ENCODE results near the gene DRC1.
"Not testable (repeated sequence)": the region's sequence is repeated elsewhere in the genome, so short reads cannot be mapped to it uniquely, and the experiment has no call there.

Gene DRC1

DNA sequence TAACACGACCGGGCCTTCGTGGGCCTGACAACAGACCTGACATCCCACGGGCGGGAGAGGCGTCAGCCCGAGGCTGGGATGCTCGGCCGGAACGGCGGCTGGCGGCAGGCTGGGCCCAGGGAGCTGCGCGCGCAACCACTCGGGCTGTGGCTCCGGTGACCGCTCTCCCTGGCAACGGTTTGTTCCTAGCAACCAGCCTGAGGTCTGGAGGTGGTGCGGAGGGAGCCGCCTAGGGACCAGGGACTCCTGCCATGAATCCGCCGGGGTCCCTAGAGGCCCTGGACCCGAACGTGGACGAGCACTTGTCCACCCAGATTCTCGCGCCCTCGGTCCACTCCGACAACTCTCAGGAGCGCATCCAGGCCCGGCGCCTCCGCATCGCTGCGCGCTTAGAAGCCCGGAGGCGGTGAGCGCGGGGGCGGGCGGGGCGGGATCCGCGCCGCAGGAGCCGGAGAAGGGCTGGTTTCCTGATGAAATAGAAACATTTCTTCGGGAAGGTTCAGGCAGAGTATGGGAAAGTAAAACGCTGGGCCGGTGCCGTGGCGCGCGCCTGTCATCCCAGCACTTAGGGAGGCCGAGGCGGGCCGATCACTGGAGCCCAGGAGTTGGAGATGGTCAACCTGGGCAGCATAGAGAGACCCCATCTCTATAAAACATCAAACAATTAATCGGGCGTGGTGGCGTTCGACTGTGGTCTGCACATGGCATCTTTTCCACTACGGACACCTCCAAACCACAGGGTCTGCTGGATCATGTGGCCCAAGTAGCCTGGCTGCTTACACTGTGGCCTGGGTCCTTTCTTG is at the start of gene DRC1:
Gene DRC1 (plus strand): TSS at position 182 of the 803 bp plus-strand sequence. CDS start 70 bp downstream, at position 252.
- no peak for DNase-seq (ENCODE audit: low read depth in 1 of 2, low spot score in 1 of 2)

GRCh38 chr2:26352892-26353291 is 48.8 kb upstream of the DRC1 start:
- peak in 1 of 2 donors; percentile 34 for DNase-seq (ENCODE audit: low read depth in 1 of 2, low spot score in 1 of 2)

DNA sequence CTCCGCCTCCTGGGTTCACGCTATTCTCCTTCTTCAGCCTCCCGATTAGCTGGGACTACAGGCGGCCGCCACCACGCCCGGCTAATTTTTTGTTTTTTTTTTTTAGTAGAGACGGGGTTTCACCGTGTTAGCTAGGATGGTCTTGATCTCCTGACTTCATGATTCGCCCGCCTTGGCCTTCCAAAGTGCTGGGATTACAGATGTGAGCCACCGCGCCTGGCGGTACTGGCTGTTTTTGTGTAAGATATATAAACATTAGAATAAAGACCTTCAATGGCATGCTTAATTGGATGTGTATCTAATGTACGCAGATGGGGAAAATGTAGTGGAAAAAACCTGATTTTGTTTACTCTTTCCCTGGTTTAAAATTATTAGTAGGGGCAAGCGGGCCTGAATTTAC is 47.3 kb upstream of the DRC1 start:
- not testable (repeated sequence) for DNase-seq (ENCODE audit: low read depth in 1 of 2, low spot score in 1 of 2)

GRCh38 chr2:26355038-26355995 is 46.4 kb upstream of the DRC1 start:
- peak in 1 of 2 donors; percentile 14 for DNase-seq (ENCODE audit: low read depth in 1 of 2, low spot score in 1 of 2)

DNA sequence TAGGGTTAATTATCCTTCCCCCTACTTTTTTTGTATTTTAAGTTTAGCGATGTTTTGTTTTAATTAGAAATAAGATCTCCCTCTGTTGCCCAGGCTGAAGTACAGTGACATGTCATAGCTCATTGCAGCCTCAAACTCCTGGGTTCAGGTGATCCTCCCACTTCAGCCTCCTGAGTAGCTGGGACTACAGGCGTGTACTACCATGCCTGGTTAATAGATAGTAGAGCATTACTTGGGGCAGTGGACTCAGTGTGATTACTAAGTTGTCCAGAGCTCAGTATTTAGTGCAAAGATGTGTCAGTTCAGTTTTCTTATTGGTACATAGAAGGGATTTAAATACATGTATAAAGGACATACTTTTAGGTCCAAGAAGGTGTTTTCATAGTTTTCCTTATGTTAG is 45.6 kb upstream of the DRC1 start:
- DNase-seq (ENCODE audit: low read depth in 1 of 2, low spot score in 1 of 2): no peak

DNA sequence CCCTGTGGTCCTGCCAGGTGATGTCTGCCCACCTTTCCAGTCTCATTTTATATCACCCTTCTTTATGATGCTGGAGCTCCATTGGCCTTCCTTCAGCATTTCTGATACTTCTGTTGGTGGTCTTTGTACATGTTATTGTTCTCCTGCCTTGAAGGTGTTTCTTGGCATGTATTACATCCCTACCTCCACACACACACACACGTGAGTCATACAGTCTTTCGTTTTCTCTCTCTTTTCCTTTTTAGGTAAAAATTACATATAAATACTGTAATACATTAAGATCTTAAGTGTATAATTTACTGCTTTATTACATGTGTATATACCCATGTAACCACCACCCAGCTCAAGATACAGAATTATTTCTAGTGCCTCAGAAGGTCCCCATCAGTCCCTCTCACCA is 44.9 kb upstream of the DRC1 start:
- DNase-seq (ENCODE audit: low read depth in 1 of 2, low spot score in 1 of 2): no peak

- DNase-seq (ENCODE audit: low read depth in 1 of 2, low spot score in 1 of 2): no peak
These were observed 41.7 kb upstream of the DRC1 start for GRCh38 chr2:26359886-26360473.

DNA sequence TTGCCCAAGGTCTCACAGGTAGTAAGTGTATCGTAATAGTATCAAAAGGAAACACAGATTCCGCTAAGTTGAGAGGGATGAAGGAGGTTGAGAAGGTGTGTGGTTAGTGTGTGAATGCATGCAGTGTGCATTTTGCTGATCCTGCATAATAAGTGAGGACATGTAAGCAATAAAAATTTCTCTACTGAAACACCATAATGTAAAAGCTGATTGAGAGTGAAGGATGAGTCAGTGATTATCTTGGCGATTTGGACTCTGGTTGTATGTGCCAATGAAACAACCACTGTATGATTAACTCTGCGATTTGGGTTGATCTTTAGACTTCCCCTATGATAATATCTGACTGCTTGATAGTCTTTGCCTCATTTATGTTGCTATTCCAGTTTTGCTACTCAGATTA is 38.4 kb upstream of the DRC1 start:
- DNase-seq (ENCODE audit: low read depth in 1 of 2, low spot score in 1 of 2): no peak

GRCh38 chr2:26363958-26364357 is 37.8 kb upstream of the DRC1 start:
- no peak for DNase-seq (ENCODE audit: low read depth in 1 of 2, low spot score in 1 of 2)

DNA sequence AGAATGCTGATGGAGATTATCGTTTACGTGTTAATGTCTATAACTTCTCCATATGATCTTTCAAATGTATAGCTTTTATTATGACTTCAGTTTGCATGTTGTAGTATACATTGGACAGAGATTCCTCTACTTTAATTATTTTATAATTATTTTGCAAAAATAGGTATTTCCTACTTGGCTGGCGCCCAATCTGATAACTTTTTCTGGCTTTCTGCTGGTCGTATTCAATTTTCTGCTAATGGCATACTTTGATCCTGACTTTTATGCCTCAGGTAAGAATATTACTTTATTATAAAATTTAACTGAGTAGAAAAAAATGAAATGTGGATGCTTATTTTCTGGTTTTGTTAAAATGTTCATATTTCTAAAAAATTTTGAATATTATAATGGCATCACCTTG is 37.1 kb upstream of the DRC1 start:
- DNase-seq (ENCODE audit: low read depth in 1 of 2, low spot score in 1 of 2): no peak

DNA sequence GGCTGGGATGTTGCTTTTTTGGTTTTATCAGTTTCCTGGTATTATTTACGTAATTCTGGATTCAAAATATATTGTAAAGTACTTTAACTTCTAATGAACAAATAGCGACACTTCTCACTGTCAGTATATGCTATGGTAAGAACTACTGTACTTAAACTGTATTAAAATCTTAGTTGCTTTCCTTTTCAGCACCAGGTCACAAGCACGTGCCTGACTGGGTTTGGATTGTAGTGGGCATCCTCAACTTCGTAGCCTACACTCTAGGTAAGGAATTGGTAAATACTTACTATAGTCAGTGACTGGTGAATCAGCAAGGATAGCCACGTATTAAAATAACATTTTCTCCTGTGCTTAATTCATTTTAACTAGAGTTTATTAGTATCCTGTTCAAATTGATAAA is 34.8 kb upstream of the DRC1 start:
- DNase-seq (ENCODE audit: low read depth in 1 of 2, low spot score in 1 of 2): no peak

DNA sequence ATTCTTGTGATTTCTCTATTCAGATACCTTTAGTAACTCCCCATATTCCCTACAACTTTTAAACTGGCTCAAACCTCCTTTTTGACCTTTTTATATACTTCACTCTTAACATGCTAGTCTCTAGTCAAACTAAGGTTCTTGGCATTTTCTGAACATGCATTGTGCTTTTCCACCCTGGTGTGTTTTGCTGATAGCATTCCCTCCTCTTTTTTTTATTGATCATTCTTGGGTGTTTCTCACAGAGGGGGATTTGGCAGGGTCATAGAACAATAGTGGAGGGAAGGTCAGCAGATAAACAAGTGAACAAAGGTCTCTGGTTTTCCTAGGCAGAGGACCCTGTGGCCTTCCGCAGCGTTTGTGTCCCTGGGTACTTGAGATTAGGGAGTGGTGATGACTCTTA is 32.1 kb upstream of the DRC1 start:
- DNase-seq (ENCODE audit: low read depth in 1 of 2, low spot score in 1 of 2): not testable (repeated sequence)

- DNase-seq (ENCODE audit: low read depth in 1 of 2, low spot score in 1 of 2): not testable (repeated sequence)
These were observed 30.8 kb upstream of the DRC1 start for GRCh38 chr2:26370909-26371308.

- no peak for DNase-seq (ENCODE audit: low read depth in 1 of 2, low spot score in 1 of 2)
These were observed 24.9 kb upstream of the DRC1 start for GRCh38 chr2:26376799-26377198.

DNA sequence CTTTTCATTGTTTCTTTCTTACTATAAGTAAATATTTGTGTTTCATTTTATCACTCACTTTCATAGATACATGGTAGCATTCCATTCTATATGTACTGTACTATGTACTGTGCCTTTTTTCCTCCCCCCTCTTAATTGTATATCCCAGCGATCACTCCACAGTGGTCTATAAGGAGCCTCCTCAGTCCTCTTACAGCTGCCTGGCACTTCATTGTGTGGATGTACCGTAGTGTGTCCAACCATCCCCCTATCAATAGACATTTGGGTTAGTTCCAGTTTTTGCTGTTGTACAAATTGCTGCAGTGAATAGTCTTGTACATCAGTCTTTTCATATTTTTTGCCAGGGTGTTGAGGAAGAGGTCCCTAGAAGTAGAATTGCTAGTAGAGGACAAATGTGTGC is 21.4 kb upstream of the DRC1 start:
- no peak for DNase-seq (ENCODE audit: low read depth in 1 of 2, low spot score in 1 of 2)

DNA sequence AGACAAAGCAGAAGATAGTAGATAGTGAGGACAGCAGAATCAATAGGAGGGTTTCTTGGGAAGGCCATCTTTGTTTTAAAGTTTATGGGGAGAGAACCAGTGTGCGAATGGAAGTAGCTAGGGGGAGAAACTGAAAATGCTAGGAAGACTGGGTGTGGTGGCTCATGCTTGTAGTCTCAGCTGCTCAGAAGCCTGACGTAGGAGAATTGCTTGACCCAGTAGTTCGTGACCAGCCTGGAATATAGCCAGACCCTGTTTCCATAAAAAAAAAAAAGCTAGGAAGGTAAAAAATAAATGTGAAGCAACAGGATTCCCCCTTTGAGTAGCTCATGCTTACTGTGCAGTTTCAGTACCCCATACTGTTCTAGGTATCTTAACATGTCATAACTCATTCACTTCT is 19.2 kb upstream of the DRC1 start:
- no peak for DNase-seq (ENCODE audit: low read depth in 1 of 2, low spot score in 1 of 2)

- no peak for DNase-seq (ENCODE audit: low read depth in 1 of 2, low spot score in 1 of 2)
These were observed 17.5 kb upstream of the DRC1 start for GRCh38 chr2:26384183-26384582.

DNA sequence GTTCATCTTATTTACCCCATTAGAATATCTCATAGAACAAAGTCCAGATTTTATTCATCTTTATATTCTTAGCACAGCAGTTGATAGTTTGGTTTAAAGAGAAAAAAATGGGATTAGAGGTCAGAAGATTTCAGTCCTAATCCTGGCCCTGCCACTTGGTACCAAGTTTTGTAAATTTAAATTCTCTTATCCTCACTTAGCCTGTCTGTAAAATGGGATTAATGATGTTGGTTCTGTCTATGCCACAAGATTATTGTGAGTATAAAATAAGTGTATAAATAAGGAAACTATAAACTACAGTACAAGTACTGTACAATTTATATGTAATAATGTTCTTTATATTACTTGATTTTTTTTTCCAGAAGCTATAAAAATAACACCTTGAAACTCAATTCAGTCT is 17.1 kb upstream of the DRC1 start:
- DNase-seq (ENCODE audit: low read depth in 1 of 2, low spot score in 1 of 2): no peak

GRCh38 chr2:26387189-26387588 is 14.5 kb upstream of the DRC1 start:
- no peak for DNase-seq (ENCODE audit: low read depth in 1 of 2, low spot score in 1 of 2)

GRCh38 chr2:26394694-26395093 is 7.0 kb upstream of the DRC1 start:
- DNase-seq (ENCODE audit: low read depth in 1 of 2, low spot score in 1 of 2): no peak

DNA sequence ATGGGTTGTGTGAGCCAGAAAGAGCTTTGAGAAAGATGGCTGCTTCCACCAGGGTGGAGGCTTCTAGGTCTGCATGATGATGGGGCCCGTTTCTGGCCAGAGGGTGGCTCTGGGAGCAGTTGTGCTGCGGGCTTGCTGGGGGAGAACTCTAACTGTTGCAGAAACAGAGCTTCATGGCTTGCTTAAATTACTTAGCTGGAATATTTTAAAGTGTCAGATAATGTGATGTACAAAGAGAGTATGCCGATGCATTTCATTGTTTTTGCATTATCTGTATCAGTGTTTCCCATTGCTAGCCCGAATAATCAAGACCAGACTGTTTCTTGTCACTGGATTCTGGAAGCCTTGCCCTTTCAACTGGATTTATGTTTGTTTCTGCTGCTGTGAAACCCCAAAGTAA is 6.3 kb upstream of the DRC1 start:
- no peak for DNase-seq (ENCODE audit: low read depth in 1 of 2, low spot score in 1 of 2)
